GM19023 (cell line): ENCODE measurements around the gene CCDC47.

ENCODE experiments used
- ATAC-seq: cut with Tn5 transposase; IDR thresholded peaks from one replicate; pipeline ENCODE4 v1.9.1; 2021; ENCODE audit warnings: mild to moderate bottlenecking, moderate library complexity; ENCODE audit not compliant: unreplicated experiment

The CCDC47 gene

GRCh38 chr17:63699638-63700527 is 73.5 kb downstream of the CCDC47 start, which contains the start of gene LIMD2:
LIMD2 (minus strand) TSS chr17:63700125; CDS start chr17:63699298, 827 bp downstream.
- ATAC-seq, result peak; percentile 15

- peak; percentile 28 for ATAC-seq
Observed at GRCh38 chr17:63698886-63699637, 74.3 kb downstream of the CCDC47 start.

GRCh38 chr17:63698381-63698885 is 75.0 kb downstream of the CCDC47 start:
- ATAC-seq, result no peak

- ATAC-seq, result peak; percentile 17
Observed at GRCh38 chr17:63697341-63698286, 75.8 kb downstream of the CCDC47 start.

GRCh38 chr17:63696381-63696961 is 76.9 kb downstream of the CCDC47 start:
- no peak for ATAC-seq

- no peak for ATAC-seq
Observed at GRCh38 chr17:63695889-63696288, 77.5 kb downstream of the CCDC47 start.
